IPS-20b (cell line): ENCODE results near the gene MBTPS1.

Source experiments
- H3K27ac ChIP-seq: one replicate; pipeline ENCODE4 v1.5.1; 2013; ENCODE audit warnings: low read length
- H3K27me3 ChIP-seq: 2 replicates; pipeline ENCODE4 v1.6.1; 2013; ENCODE audit warnings: mild to moderate bottlenecking, low read length, inconsistent platforms; ENCODE audit not compliant: insufficient read depth
- H3K36me3 ChIP-seq: 2 replicates; pipeline ENCODE4 v1.6.1; 2013; ENCODE audit warnings: low read depth, mild to moderate bottlenecking, inconsistent platforms, low read length, moderate library complexity; ENCODE audit not compliant: insufficient read depth
- H3K4me1 ChIP-seq: 2 replicates; pipeline ENCODE4 v1.6.1; 2013; ENCODE audit warnings: mild to moderate bottlenecking, control low read depth, inconsistent platforms, low read length, moderate library complexity; ENCODE audit not compliant: insufficient read depth
- H3K4me3 ChIP-seq: 2 replicates; pipeline ENCODE4 v1.5.1; 2013; ENCODE audit warnings: mild to moderate bottlenecking, low read length, inconsistent platforms
- H3K9ac ChIP-seq: 2 replicates; pipeline ENCODE4 v1.6.1; 2013; ENCODE audit warnings: low read depth, mild to moderate bottlenecking, inconsistent platforms, low read length, moderate library complexity
- H3K9me3 ChIP-seq: 2 replicates; pipeline ENCODE4 v1.6.1; 2013; ENCODE audit warnings: mild to moderate bottlenecking, low read depth, low read length, inconsistent platforms; ENCODE audit not compliant: insufficient read depth

The MBTPS1 gene

DNA sequence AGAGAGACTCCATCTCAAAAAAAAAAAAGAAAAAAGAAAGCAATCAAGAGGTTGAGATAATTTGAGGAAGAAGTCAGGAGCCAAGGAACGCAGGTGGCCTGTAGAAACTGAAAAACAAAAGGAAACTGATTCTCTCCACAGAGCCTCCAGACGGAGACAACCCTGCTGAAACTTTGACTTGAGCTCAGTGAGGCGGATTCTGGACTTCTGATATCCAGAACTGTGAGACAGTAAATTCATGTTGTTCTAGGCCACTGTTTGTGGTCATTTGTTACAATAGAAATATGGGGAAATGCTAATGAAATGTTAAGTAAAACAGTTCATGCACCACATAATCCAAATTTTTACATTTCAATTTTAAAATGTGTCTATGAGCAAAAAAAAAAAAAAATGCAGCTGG lies 5.2 kb downstream of the MBTPS1 start:
- Histone ChIP-seq H3K9ac (no peak overlapping the region), H3K27me3 (no peaks in the 10 kb centered on the region), H3K36me3 (no peaks in the 10 kb centered on the region), H3K27ac (no peak overlapping the region), H3K4me1 (peaks cover 6% of the 10 kb centered on the region; the same call in 1 of the 2 replicates), H3K4me3 (no peak overlapping the region), H3K9me3 (no peaks in the 10 kb centered on the region)

DNA sequence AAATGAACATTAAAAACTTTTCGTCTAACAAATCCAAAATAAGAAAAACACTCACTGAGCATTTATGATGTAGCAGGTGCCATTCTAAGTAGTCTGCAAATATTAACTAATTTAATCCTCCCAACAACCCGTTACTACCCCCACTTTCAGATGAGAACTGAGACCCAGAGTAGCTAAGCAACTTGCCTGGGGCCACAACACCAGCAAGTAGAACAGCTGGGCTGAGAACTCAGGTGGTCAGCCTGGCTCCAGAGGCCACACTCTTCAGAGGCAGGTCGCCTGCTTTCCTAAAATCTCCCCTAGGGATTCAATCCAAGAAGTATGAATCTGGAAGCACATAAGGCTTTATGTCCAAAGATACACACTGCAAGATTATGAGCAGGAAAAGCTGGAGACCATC lies 6.2 kb downstream of the MBTPS1 start:
- Histone ChIP-seq H3K9me3 (no peaks in the 10 kb centered on the region), H3K36me3 (no peaks in the 10 kb centered on the region; the same call in 1 of the 2 replicates), H3K4me1 (peaks cover 4% of the 10 kb centered on the region; the same call in 1 of the 2 replicates), H3K27me3 (no peaks in the 10 kb centered on the region), H3K9ac (no peak overlapping the region), H3K27ac (no peak overlapping the region), H3K4me3 (no peak overlapping the region)

DNA sequence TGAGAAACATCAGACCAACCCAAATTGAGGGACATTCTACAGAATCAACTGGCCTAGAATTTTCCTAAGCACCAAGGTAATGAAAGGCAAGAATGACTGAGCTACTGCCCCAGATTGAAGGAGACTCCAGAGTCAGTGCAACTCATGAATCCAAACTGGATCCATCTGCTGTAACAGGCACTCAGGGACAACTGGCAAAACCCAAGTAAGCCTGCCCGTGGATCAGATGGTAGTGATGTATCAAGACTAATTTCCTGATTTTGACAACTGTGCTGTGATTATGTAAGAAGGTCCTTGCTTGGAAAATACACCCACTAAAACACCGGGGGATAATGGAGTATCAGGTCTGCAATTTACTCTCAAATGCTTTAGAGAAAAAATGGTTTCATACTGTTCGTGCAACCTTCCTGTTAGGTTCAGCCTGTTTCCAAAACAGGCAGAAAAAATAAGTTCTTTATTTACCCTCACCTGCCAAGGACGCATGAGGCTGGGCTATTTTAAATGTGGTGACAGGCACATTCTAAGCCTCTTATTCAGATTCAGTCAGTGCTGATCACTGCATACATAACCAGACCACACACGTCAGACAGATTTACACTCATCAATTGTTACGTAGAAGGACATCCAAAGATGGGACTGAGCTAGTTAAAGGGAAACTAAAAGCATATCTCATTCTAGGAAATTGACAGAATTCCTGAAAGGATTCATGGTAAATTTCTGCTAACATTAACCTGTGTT lies 7.0 kb downstream of the MBTPS1 start:
- H3K27ac ChIP-seq, result no peak overlapping the region
- H3K4me1 ChIP-seq, result no peaks in the 10 kb centered on the region
- H3K4me3 ChIP-seq, result no peak overlapping the region
- peak overlapping the region; percentile 43; the same call in 1 of the 2 replicates for H3K9ac ChIP-seq
- no peaks in the 10 kb centered on the region; the same call in 1 of the 2 replicates for H3K36me3 ChIP-seq
- no peaks in the 10 kb centered on the region for H3K27me3 ChIP-seq
- no peaks in the 10 kb centered on the region for H3K9me3 ChIP-seq

DNA sequence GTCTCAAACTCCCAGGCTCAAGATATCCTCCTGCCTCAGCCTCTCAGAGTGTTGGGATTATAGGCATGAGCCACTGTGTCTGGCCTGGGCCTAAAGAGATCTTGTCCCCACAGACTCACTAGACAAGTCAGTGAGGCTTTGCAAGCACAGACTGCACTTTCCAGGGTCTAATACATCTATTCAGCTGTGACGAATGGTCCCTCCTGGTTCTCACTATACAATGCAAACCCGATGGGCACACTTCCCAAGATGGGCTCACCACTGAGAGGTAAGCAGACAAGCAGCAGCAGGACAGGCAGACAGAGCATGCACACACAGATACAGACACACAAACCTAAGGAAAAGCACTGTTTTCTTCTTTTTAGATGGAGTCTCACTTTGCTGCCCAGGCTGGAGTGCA lies 8.8 kb downstream of the MBTPS1 start:
- Histone ChIP-seq H3K36me3 (no peaks in the 10 kb centered on the region; the same call in 1 of the 2 replicates), H3K4me3 (no peak overlapping the region), H3K4me1 (no peaks in the 10 kb centered on the region), H3K27me3 (no peaks in the 10 kb centered on the region), H3K27ac (no peak overlapping the region), H3K9me3 (no peaks in the 10 kb centered on the region), H3K9ac (no peak overlapping the region)

DNA sequence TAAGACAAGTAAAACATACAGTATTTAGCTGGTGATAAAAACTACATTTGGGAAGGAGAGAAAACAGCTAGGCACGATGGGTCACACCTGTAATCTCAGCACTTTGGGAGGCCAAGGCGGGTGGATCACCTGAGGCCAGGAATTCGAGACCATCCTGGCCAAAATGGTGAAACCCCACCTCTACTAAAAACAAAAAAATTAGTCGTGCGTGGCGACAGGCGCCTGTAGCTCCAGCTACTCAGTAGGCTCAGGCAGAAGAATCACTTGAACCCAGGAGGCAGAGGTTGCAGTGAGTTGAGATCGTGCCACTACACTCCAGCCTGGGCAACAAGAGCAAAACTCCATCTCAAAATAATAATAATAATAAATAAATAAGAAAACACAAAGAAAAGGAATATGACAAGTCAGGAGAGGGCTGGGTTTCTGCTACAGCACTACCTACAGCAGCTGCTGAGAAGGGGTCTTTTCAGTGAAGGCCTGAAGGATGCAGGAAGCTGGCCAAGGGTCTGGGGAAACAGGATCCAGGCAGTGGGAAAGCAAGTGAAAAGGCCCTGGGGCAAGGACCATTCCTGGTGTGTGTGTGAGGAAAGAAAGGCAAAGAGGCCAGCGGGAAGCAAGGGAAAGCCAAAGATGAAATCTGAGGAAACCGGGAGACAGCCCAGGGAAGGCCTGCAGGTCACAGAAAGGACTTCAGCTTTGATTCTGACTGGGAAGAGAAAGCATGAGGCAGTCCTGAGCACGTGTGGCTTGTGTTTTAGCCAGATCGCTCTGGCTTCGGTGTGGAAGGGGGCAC lies 10.6 kb downstream of the MBTPS1 start:
- Histone ChIP-seq H3K27ac (no peak overlapping the region), H3K4me1 (no peaks in the 10 kb centered on the region), H3K9ac (no peak overlapping the region), H3K4me3 (no peak overlapping the region), H3K27me3 (no peaks in the 10 kb centered on the region), H3K36me3 (peaks cover 9% of the 10 kb centered on the region), H3K9me3 (no peaks in the 10 kb centered on the region)

DNA sequence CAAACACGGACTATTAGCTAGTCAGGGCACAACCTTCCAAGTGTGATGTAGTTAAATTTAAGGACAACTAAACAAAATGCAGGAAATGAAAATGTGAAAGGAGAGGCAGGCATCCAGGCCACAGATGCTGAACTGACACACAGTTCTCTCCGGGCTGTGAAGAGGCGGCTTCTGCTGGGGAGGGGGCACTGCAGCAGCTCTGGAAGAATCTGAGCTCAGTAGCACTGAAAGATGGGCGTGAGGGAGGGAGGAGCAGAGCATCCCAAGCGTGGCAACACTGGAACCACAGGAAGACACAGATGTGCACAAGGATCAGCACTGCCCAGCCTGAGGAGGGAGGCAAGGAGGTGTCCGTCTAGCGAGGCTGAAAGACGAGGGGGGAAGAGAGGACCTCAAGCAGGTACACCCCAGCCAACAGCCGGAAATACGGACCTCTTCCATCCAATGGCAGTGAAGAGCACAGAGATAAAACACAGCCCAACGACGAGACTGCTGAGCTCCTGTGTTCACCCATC lies 11.4 kb downstream of the MBTPS1 start:
- Histone ChIP-seq H3K9ac (no peak overlapping the region), H3K27me3 (no peaks in the 10 kb centered on the region), H3K4me1 (no peaks in the 10 kb centered on the region), H3K9me3 (no peaks in the 10 kb centered on the region), H3K27ac (no peak overlapping the region), H3K4me3 (no peak overlapping the region), H3K36me3 (peaks cover 12% of the 10 kb centered on the region)

DNA sequence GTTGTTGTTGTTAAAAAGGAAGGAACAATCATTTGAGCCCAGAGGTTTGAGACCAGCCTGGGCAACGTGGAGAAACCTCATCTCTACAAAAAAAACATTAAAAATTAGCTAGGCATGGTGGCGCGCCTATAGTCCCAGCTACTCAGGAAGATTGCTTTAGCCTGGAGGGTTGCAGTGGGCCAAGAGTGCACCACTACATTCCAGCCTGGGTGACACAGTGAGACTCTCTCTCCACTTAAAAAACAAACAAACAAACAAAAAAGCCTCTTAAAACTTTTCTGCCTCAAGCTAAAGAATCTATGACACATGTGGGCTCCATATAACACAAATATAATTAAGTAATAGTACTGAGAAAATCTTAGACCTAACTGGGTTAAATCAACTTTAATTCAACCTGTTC lies 12.5 kb downstream of the MBTPS1 start:
- Histone ChIP-seq H3K27ac (no peak overlapping the region), H3K36me3 (peaks cover 12% of the 10 kb centered on the region), H3K4me3 (no peak overlapping the region), H3K9ac (no peak overlapping the region), H3K9me3 (no peaks in the 10 kb centered on the region), H3K27me3 (no peaks in the 10 kb centered on the region), H3K4me1 (no peaks in the 10 kb centered on the region)

DNA sequence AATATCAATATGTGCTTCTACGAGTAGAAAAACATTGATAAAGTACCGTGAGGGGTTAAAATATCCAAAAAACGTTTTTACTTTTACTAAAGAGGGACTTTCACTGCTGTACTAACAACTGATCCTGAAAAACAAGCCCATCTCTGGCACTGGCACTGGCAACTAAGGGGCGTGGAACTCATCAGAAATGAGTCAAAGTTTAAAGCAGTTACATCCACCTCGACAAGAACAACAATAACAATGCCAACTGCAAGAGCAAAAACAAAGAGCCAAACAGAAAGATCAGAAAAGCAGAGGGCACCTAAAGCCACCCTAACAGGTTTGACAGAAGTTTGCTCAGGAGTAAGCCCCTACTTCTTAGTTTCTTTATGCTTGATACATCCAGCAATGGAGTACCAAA lies 13.1 kb downstream of the MBTPS1 start:
- no peak overlapping the region for H3K27ac ChIP-seq
- H3K9me3 ChIP-seq, result no peaks in the 10 kb centered on the region
- H3K9ac ChIP-seq, result no peak overlapping the region
- H3K36me3 ChIP-seq, result peaks cover 17% of the 10 kb centered on the region
- H3K4me3 ChIP-seq, result no peak overlapping the region
- no peaks in the 10 kb centered on the region for H3K27me3 ChIP-seq
- no peaks in the 10 kb centered on the region for H3K4me1 ChIP-seq

DNA sequence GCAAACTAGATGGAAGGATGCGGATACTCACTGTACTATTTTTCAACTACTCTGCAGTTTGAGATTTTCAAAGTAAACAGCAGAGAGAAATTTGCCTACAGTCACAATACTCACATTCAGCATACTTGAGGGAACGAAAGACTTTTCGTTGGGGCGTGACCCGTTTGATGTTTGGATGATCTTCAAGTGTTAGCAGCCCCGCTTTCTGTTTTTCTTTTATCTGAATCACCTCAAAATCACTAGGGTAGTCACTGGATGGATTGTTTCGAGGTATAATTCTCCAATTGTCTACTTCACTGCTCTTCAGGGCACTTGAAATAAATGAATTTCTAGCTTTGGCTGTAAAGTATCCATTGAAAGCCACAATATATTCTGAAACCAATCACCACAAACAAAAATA lies 17.8 kb downstream of the MBTPS1 start:
- Histone ChIP-seq H3K27me3 (no peaks in the 10 kb centered on the region), H3K4me1 (no peaks in the 10 kb centered on the region), H3K9ac (no peak overlapping the region), H3K36me3 (peaks cover 60% of the 10 kb centered on the region), H3K4me3 (no peak overlapping the region), H3K9me3 (no peaks in the 10 kb centered on the region), H3K27ac (no peak overlapping the region)

DNA sequence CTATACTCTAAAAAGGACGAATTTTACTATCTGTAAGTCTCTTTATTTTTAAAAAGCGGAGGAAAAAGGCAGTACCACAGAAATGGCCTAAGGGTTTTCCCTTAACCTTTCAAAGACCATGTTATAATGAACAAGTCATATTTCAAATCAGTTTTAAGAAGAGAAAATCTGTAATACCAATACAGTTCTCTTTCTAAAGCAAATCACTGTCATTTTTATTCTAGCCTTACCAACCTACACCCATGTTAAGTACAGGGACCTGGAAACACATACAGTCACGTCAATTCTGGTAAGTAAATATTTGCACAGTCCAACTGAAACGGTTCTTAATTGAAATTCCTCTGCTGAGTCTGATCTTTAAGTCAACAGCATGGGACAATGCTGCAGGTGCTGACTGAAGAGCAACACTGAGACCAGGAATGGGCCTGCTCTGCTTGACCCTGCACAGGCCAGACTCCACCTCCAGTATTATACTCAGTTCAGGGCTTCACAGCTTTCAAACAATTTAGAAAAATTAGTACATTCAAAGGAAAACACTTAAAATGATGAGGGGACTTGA lies 20.2 kb downstream of the MBTPS1 start:
- Histone ChIP-seq H3K4me1 (no peaks in the 10 kb centered on the region), H3K9ac (no peak overlapping the region), H3K4me3 (no peak overlapping the region), H3K9me3 (no peaks in the 10 kb centered on the region), H3K36me3 (peaks cover 79% of the 10 kb centered on the region), H3K27me3 (no peaks in the 10 kb centered on the region), H3K27ac (no peak overlapping the region)

DNA sequence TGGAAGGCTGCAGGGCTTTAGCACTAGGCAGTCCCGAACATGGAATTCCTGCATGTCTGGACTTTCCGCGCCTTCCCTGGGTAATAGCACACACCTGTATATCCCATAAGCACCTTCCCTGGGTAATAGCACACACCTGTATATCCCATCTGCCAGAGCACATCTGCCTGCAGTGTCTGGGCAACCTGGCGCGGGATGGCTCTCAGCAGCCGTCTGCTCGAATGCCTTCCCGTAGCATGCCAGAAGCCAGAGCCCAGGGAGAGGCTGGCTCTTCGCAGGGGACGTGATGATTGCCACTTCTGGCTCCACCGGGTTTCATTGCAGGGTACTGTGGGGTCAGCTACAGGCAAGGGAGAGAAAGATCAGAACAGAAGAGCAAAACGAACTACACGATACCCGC lies 21.3 kb downstream of the MBTPS1 start:
- Histone ChIP-seq H3K9ac (no peak overlapping the region), H3K4me3 (no peak overlapping the region), H3K27ac (no peak overlapping the region), H3K9me3 (no peaks in the 10 kb centered on the region), H3K36me3 (peaks cover 77% of the 10 kb centered on the region), H3K4me1 (no peaks in the 10 kb centered on the region), H3K27me3 (no peaks in the 10 kb centered on the region)
